ENCODE measurements around the gene GLB1L2.

The GLB1L2 gene

DNA sequence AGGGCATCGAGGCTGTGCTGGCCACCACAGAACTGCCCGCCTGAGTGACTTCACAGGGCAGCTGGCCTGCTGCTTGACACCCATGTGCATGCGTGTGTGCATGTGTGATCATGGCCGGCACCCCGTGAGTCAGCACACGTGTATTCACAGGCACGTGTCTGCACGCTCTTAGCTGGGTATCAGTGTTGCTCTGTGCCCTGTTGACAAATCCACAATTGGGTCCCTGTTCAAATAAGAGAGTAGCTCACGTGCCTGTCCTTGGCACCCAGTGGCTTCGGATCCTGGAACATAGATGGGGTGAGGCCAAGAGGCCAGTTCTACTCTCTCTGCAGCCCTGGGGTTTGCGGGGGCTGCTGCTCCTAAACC lies 66.3 kb downstream of the GLB1L2 start:
- no peak overlapping the region for H3K4me2 ChIP-seq (ENCODE audit: insufficient read depth, low read length)
- H3K9ac ChIP-seq (ENCODE audit: low read depth, low read length): no peak overlapping the region
- no peaks in the 10 kb centered on the region for H3K79me2 ChIP-seq (ENCODE audit: insufficient read depth, low read length)
- H3K4me3 ChIP-seq (ENCODE audit: low read depth in 1 of 2, low read length in 2 of 2): no peak overlapping the region
- no peak for ATAC-seq (ENCODE audit: insufficient read depth, low read depth)
- H3K4me1 ChIP-seq (ENCODE audit: insufficient read depth, low read length): no peaks in the 10 kb centered on the region
- H4K20me1 ChIP-seq (ENCODE audit: insufficient read depth, low read length): no peaks in the 10 kb centered on the region
- H3K27ac ChIP-seq (ENCODE audit: low read length): no peak overlapping the region
- TF ChIP-seq EZH2 (IDR thresholded peaks at IDR 0.05; ENCODE audit: borderline replicate concordance, low read depth, low read length, severe bottlenecking): no peak
- TF ChIP-seq, protein P1, sequence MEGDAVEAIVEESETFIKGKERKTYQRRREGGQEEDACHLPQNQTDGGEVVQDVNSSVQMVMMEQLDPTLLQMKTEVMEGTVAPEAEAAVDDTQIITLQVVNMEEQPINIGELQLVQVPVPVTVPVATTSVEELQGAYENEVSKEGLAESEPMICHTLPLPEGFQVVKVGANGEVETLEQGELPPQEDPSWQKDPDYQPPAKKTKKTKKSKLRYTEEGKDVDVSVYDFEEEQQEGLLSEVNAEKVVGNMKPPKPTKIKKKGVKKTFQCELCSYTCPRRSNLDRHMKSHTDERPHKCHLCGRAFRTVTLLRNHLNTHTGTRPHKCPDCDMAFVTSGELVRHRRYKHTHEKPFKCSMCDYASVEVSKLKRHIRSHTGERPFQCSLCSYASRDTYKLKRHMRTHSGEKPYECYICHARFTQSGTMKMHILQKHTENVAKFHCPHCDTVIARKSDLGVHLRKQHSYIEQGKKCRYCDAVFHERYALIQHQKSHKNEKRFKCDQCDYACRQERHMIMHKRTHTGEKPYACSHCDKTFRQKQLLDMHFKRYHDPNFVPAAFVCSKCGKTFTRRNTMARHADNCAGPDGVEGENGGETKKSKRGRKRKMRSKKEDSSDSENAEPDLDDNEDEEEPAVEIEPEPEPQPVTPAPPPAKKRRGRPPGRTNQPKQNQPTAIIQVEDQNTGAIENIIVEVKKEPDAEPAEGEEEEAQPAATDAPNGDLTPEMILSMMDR (IDR thresholded peaks at IDR 0.05; ENCODE audit: borderline replicate concordance, extremely low read depth, low read length, poor library complexity, severe bottlenecking): no peak
- H2AFZ ChIP-seq (ENCODE audit: low read depth, low read length): no peak overlapping the region
- H3K9me3 ChIP-seq (ENCODE audit: insufficient read depth, low read length, severe bottlenecking): no peaks in the 10 kb centered on the region
- H3K36me3 ChIP-seq (ENCODE audit: insufficient read depth, low read length): no peaks in the 10 kb centered on the region
- DNase-seq: no peak
- H3K27me3 ChIP-seq (ENCODE audit: insufficient read depth, low read length, poor library complexity): no peaks in the 10 kb centered on the region

DNA sequence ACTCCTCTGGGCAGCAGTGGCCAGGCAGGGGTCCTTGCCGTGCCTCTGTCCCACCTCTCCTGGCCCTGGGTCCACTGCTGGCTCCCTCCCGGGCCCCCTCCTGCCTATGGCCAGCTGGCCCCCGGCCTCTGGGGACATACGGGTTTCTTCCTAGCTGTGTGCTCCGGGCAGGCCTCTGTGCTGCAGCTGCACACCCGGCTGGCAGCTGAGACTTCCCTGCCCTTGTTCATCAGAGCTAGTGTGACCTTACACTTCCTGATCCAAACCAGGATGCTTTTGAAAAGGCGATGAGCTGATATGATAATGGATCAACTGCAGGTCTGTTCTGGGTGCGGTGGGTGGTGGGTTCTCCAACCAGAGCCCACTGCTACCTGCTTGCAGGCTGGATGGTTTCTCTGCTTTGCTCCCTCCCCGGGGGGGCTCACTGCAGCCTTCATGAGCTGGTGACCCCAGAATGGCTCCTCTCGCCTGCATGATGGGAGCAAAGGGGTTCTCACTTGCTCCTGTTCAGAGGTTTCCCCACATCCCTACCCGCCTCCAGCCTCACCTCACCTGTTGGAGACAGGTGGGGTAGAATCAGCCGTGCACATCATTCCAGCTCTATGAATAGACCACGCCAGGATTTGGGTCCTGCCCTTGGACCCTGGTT lies 67.0 kb downstream of the GLB1L2 start:
- Histone ChIP-seq H3K4me1 (ENCODE audit: insufficient read depth, low read length) (no peaks in the 10 kb centered on the region), H2AFZ (ENCODE audit: low read depth, low read length) (no peak overlapping the region), H3K36me3 (ENCODE audit: insufficient read depth, low read length) (no peaks in the 10 kb centered on the region), H3K9ac (ENCODE audit: low read depth, low read length) (no peak overlapping the region), H3K4me3 (ENCODE audit: low read depth in 1 of 2, low read length in 2 of 2) (no peak overlapping the region), H3K27ac (ENCODE audit: low read length) (no peak overlapping the region), H3K4me2 (ENCODE audit: insufficient read depth, low read length) (no peak overlapping the region), H3K9me3 (ENCODE audit: insufficient read depth, low read length, severe bottlenecking) (no peaks in the 10 kb centered on the region), H3K27me3 (ENCODE audit: insufficient read depth, low read length, poor library complexity) (no peaks in the 10 kb centered on the region), H4K20me1 (ENCODE audit: insufficient read depth, low read length) (no peaks in the 10 kb centered on the region), H3K79me2 (ENCODE audit: insufficient read depth, low read length) (no peaks in the 10 kb centered on the region)
- no peak for ATAC-seq (ENCODE audit: insufficient read depth, low read depth)
- DNase-seq: no peak
- TF ChIP-seq EZH2 (IDR thresholded peaks at IDR 0.05; ENCODE audit: borderline replicate concordance, low read depth, low read length, severe bottlenecking): no peak
- TF ChIP-seq, protein P1 (IDR thresholded peaks at IDR 0.05; ENCODE audit: borderline replicate concordance, extremely low read depth, low read length, poor library complexity, severe bottlenecking): no peak

DNA sequence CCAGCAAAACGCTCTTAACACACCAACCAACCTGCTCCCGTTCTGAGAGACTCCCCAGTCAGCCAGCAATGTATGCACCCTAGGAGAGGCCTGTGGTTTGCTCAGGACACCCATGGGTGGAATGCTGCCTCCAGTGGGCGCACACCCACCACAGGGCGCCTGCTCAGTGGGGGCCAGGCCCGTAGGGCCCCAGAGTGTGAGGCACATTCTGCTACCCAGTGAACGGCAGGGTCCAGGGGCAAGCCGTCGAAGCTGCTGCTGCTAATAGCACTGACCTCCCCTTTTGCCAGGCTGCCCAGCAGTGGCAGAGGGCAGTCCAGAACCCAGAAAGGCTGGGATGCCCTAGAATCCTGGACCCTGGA lies 67.5 kb downstream of the GLB1L2 start:
- Histone ChIP-seq H3K9me3 (ENCODE audit: insufficient read depth, low read length, severe bottlenecking) (no peaks in the 10 kb centered on the region), H3K27ac (ENCODE audit: low read length) (no peak overlapping the region), H3K4me3 (ENCODE audit: low read depth in 1 of 2, low read length in 2 of 2) (no peak overlapping the region), H3K4me1 (ENCODE audit: insufficient read depth, low read length) (no peaks in the 10 kb centered on the region), H3K4me2 (ENCODE audit: insufficient read depth, low read length) (no peak overlapping the region), H3K36me3 (ENCODE audit: insufficient read depth, low read length) (no peaks in the 10 kb centered on the region), H3K79me2 (ENCODE audit: insufficient read depth, low read length) (no peaks in the 10 kb centered on the region), H3K9ac (ENCODE audit: low read depth, low read length) (no peak overlapping the region), H2AFZ (ENCODE audit: low read depth, low read length) (no peak overlapping the region), H3K27me3 (ENCODE audit: insufficient read depth, low read length, poor library complexity) (no peaks in the 10 kb centered on the region), H4K20me1 (ENCODE audit: insufficient read depth, low read length) (no peaks in the 10 kb centered on the region)
- DNase-seq (no peak), ATAC-seq (ENCODE audit: insufficient read depth, low read depth) (no peak)
- no peak for TF ChIP-seq EZH2 (IDR thresholded peaks at IDR 0.05; ENCODE audit: borderline replicate concordance, low read depth, low read length, severe bottlenecking)
- TF ChIP-seq, protein P1 (IDR thresholded peaks at IDR 0.05; ENCODE audit: borderline replicate concordance, extremely low read depth, low read length, poor library complexity, severe bottlenecking): no peak

DNA sequence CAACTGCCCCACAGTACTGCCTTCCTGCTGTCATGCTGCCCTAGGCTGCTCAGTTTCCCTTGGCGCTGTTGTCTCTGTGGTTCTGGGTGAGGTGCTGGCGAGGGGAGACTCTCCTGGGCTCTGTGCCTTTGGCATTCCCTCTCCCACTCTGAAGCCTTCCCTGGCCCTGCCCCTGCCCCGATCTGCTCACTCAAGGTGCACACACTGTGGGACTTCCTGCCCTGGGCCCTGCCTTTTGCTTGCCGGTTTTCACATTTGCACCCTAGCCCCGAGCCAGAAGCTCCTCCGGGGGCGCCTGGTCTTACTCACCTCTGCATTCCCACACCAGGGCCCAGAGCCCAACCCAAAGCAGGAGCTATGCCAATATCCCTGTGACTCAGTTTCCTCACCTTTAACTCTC lies 68.2 kb downstream of the GLB1L2 start:
- H4K20me1 ChIP-seq (ENCODE audit: insufficient read depth, low read length): no peaks in the 10 kb centered on the region
- no peaks in the 10 kb centered on the region for H3K4me1 ChIP-seq (ENCODE audit: insufficient read depth, low read length)
- no peak overlapping the region for H3K9ac ChIP-seq (ENCODE audit: low read depth, low read length)
- H3K36me3 ChIP-seq (ENCODE audit: insufficient read depth, low read length): no peaks in the 10 kb centered on the region
- no peaks in the 10 kb centered on the region for H3K27me3 ChIP-seq (ENCODE audit: insufficient read depth, low read length, poor library complexity)
- no peak overlapping the region for H3K4me3 ChIP-seq (ENCODE audit: low read depth in 1 of 2, low read length in 2 of 2)
- H3K79me2 ChIP-seq (ENCODE audit: insufficient read depth, low read length): no peaks in the 10 kb centered on the region
- TF ChIP-seq EZH2 (IDR thresholded peaks at IDR 0.05; ENCODE audit: borderline replicate concordance, low read depth, low read length, severe bottlenecking): no peak
- TF ChIP-seq, protein P1 (IDR thresholded peaks at IDR 0.05; ENCODE audit: borderline replicate concordance, extremely low read depth, low read length, poor library complexity, severe bottlenecking): no peak
- no peaks in the 10 kb centered on the region for H3K9me3 ChIP-seq (ENCODE audit: insufficient read depth, low read length, severe bottlenecking)
- H3K27ac ChIP-seq (ENCODE audit: low read length): no peak overlapping the region
- no peak overlapping the region for H3K4me2 ChIP-seq (ENCODE audit: insufficient read depth, low read length)
- H2AFZ ChIP-seq (ENCODE audit: low read depth, low read length): no peak overlapping the region
- DNase-seq (no peak), ATAC-seq (ENCODE audit: insufficient read depth, low read depth) (no peak)

Data from DND-41 (cell line).